Left lung (tissue), 10 donors: ENCODE measurements around the gene WASL. TPM values are rescaled to one million over a fixed set of nuclear protein-coding genes. Genes with fewer than 3 reads are reported as not detected.
"Not testable (repeated sequence)": the region's sequence is repeated elsewhere in the genome, so short reads cannot be mapped to it uniquely, and the experiment has no call there.

Experiments
- ATAC-seq: fragments of 200-7000 bp; cut with Tn5 transposase; one replicate; pipeline ENCODE4 v1.9.1; 2020; ENCODE audit warnings: moderate library complexity
- DNase-seq, 4 donors: peaks; one replicate each; pipeline ENCODE4 v3.0.0-alpha.2; 2013 to 2020
- H3K27ac ChIP-seq, 2 donors: fragments of 200-600 bp; sonication (generic) in 1 of 2; one replicate each; pipeline versions ENCODE4 v1.5.0 to v1.8.0; 2020 to 2021
- H3K27me3 ChIP-seq, 2 donors: fragments of 200-600 bp; sonication (generic) in 1 of 2; one replicate each; pipeline versions ENCODE4 v1.5.0 to v1.8.0; 2020 to 2021
- H3K36me3 ChIP-seq, 2 donors: fragments of 200-600 bp; sonication (generic) in 1 of 2; one replicate each; pipeline versions ENCODE4 v1.5.0 to v1.8.0; 2020 to 2021
- H3K4me1 ChIP-seq, 2 donors: fragments of 200-600 bp; one replicate each; pipeline ENCODE4 v1.8.0; 2021
- H3K4me3 ChIP-seq, 2 donors: fragments of 200-600 bp; sonication (generic) in 1 of 2; one replicate each; pipeline versions ENCODE4 v1.5.0 to v1.8.0; 2020 to 2021; ENCODE audit warnings: mild to moderate bottlenecking in 1 of 2
- H3K9me3 ChIP-seq, 2 donors: fragments of 200-600 bp; sonication (generic) in 1 of 2; one replicate each; pipeline versions ENCODE4 v1.5.0 to v1.8.0; 2020 to 2021
- CTCF ChIP-seq, 2 donors: fragments of 200-600 bp; sonication (generic) in 1 of 2; IDR thresholded peaks; one replicate each; pipeline versions ENCODE4 v1.5.0 to v1.8.0; 2021; ENCODE audit warnings: antibody characterized with exemption in 2 of 2
- intact Hi-C, 2 donors: fragments of 100-400 bp; cut with DNase I; formaldehyde crosslinking; loops; one replicate each; pipeline versions ENCODE4 v1.11.2 to v1.14.2; 2022
- polyA plus RNA-seq, 6 donors: library from polyadenylated mRNA; unstranded; fragments of 120-200 nt; gene quantifications; one replicate each; pipeline ENCODE4 v1.2.1, GENCODE V29; 2013; ENCODE audit not compliant: insufficient read length in 6 of 6
- total RNA-seq, 2 donors: library from RNA; stranded (reverse); fragmentation: NEBNext Ultra II Directional; extraction: Animal tissue kit (Norgen Biotek cat#: 25700); gene quantifications; one replicate each; pipeline ENCODE4 v1.2.1, GENCODE V29; 2021
- donor health status: DM: no; HTN: yes; CAD: no.
- donor health status: DM: no; HTN: no; CAD: no.

Gene WASL
- total and polyA plus RNA-seq, 8 donors: 30.4 to 54.5 (median 53.4) TPM

- Histone ChIP-seq H3K36me3 (no peaks in the 10 kb centered on the region), H3K27ac (no peak overlapping the region), H3K4me3 (no peak overlapping the region), H3K27me3 (no peaks in the 10 kb centered on the region), H3K9me3 (no peaks in the 10 kb centered on the region), H3K4me1 (peaks cover 20 to 37% of the 10 kb centered on the region in 2 donors)
- TF ChIP-seq CTCF (IDR thresholded peaks at IDR 0.05): no peak
- intact Hi-C loops: no loop called here
- DNase-seq: peak in 1 of 4 donors; percentile 41
- ATAC-seq: peak; percentile 62
These were observed 21.5 kb downstream of the WASL start for GRCh38 chr7:123727071-123727837.

GRCh38 chr7:123725586-123726171, 23.1 kb downstream of the WASL start:
- intact Hi-C loops: no loop called here
- no peak for ATAC-seq
- no peaks in the 10 kb centered on the region for H3K27me3 ChIP-seq
- H3K36me3 ChIP-seq: no peaks in the 10 kb centered on the region
- no peak for TF ChIP-seq CTCF (IDR thresholded peaks at IDR 0.05)
- no peak for DNase-seq
- H3K4me3 ChIP-seq: no peak overlapping the region
- no peaks in the 10 kb centered on the region for H3K9me3 ChIP-seq
- H3K4me1 ChIP-seq: peaks cover 20 to 44% of the 10 kb centered on the region in 2 donors
- no peak overlapping the region for H3K27ac ChIP-seq

- no peak for TF ChIP-seq CTCF (IDR thresholded peaks at IDR 0.05)
- ATAC-seq (no peak), DNase-seq (no peak)
- Histone ChIP-seq H3K27me3 (no peaks in the 10 kb centered on the region), H3K4me1 (peaks cover 20 to 53% of the 10 kb centered on the region in 2 donors), H3K36me3 (no peaks in the 10 kb centered on the region), H3K4me3 (no peak overlapping the region), H3K9me3 (no peaks in the 10 kb centered on the region), H3K27ac (no peak overlapping the region)
- intact Hi-C loops: no loop called here
These were observed 24.0 kb downstream of the WASL start for GRCh38 chr7:123724817-123725253.

GRCh38 chr7:123723913-123724312, 24.9 kb downstream of the WASL start:
- H3K4me3 ChIP-seq: no peak overlapping the region
- intact Hi-C loops: no loop called here
- no peak for ATAC-seq
- no peak for DNase-seq
- H3K27me3 ChIP-seq: no peaks in the 10 kb centered on the region
- TF ChIP-seq CTCF (IDR thresholded peaks at IDR 0.05): no peak
- no peaks in the 10 kb centered on the region for H3K9me3 ChIP-seq
- H3K36me3 ChIP-seq: no peaks in the 10 kb centered on the region
- H3K27ac ChIP-seq: no peak overlapping the region
- peaks cover 20 to 62% of the 10 kb centered on the region in 2 donors for H3K4me1 ChIP-seq

- intact Hi-C loops, H3K4me3 ChIP-seq, DNase-seq, H3K27ac ChIP-seq, H3K9me3 ChIP-seq, H3K36me3 ChIP-seq, H3K27me3 ChIP-seq: not testable (repeated sequence)
- peaks cover 4 to 55% of the 10 kb centered on the region in 2 donors for H3K4me1 ChIP-seq
- peak; percentile 39 for ATAC-seq
These were observed 28.3 kb downstream of the WASL start for GRCh38 chr7:123720527-123720926.
